Measurements from ENCODE around the gene SRGAP2C.
"Not testable (repeated sequence)": the region's sequence is repeated elsewhere in the genome, so short reads cannot be mapped to it uniquely, and the experiment has no call there.

The SRGAP2C gene

GRCh38 chr1:121419050-121419615 lies 234.4 kb downstream of the SRGAP2C start:
- not testable (repeated sequence) for H3K27ac ChIP-seq (ENCODE audit: low read depth, low read length); H3K4me1 ChIP-seq (ENCODE audit: control insufficient read depth, insufficient read depth, low read length); H3K4me3 ChIP-seq (ENCODE audit: low read length); H3K27me3 ChIP-seq (ENCODE audit: control insufficient read depth, insufficient read depth, low read length); H3K36me3 ChIP-seq (ENCODE audit: control insufficient read depth, insufficient read depth, low read length); H3K9ac ChIP-seq (ENCODE audit: low read length)

GRCh38 chr1:121421490-121421889 lies 236.7 kb downstream of the SRGAP2C start:
- H3K27me3 ChIP-seq (ENCODE audit: control insufficient read depth, insufficient read depth, low read length); H3K4me1 ChIP-seq (ENCODE audit: control insufficient read depth, insufficient read depth, low read length); H3K9ac ChIP-seq (ENCODE audit: low read length); H3K36me3 ChIP-seq (ENCODE audit: control insufficient read depth, insufficient read depth, low read length); H3K4me3 ChIP-seq (ENCODE audit: low read length); H3K27ac ChIP-seq (ENCODE audit: low read depth, low read length): not testable (repeated sequence)

GRCh38 chr1:121423956-121424355 lies 239.2 kb downstream of the SRGAP2C start:
- H3K36me3 ChIP-seq (ENCODE audit: control insufficient read depth, insufficient read depth, low read length); H3K9ac ChIP-seq (ENCODE audit: low read length); H3K4me1 ChIP-seq (ENCODE audit: control insufficient read depth, insufficient read depth, low read length); H3K4me3 ChIP-seq (ENCODE audit: low read length); H3K27ac ChIP-seq (ENCODE audit: low read depth, low read length); H3K27me3 ChIP-seq (ENCODE audit: control insufficient read depth, insufficient read depth, low read length): not testable (repeated sequence)

DNA sequence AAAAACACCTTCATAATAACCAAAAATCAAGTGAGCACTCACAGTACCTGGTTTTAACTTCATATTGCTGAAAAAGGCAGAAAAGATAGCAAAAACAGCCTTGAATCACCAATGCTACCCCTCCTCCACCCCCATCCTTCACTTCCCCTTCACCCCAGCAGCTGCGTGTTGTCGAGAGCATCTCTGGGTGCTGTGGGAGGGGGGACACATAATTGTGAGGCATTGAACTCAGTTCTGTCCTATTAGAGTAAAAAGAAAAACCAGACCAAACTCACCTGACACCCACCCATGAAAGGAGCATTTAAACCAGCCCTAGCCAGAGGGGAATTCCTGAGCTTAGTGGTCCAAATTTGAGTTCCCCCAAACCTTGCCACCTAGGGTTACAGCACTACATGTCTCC lies 248.7 kb downstream of the SRGAP2C start:
- not testable (repeated sequence) for H3K4me3 ChIP-seq (ENCODE audit: low read length); H3K27ac ChIP-seq (ENCODE audit: low read depth, low read length); H3K36me3 ChIP-seq (ENCODE audit: control insufficient read depth, insufficient read depth, low read length); H3K4me1 ChIP-seq (ENCODE audit: control insufficient read depth, insufficient read depth, low read length); H3K9ac ChIP-seq (ENCODE audit: low read length); H3K27me3 ChIP-seq (ENCODE audit: control insufficient read depth, insufficient read depth, low read length)

DNA sequence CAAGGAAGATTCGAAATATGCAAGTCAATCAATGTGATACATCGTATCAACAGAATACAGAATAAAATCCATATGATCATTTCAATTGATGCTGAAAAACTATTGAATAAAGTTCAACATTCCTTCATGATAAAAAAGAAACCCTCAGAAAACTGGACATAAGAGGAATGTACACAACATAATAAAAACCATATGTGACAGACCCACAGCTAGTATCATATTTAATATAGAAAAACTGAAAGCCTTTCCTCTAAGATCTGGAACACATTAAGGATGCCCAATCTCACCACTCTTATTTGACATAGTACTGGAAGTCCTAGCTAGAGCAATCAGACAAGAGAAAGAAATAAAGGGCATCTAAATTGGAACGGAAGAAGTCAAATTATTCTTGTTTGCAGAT lies 254.1 kb downstream of the SRGAP2C start:
- not testable (repeated sequence) for H3K4me3 ChIP-seq (ENCODE audit: low read length); H3K36me3 ChIP-seq (ENCODE audit: control insufficient read depth, insufficient read depth, low read length); H3K27ac ChIP-seq (ENCODE audit: low read depth, low read length); H3K9ac ChIP-seq (ENCODE audit: low read length); H3K4me1 ChIP-seq (ENCODE audit: control insufficient read depth, insufficient read depth, low read length); H3K27me3 ChIP-seq (ENCODE audit: control insufficient read depth, insufficient read depth, low read length)

DNA sequence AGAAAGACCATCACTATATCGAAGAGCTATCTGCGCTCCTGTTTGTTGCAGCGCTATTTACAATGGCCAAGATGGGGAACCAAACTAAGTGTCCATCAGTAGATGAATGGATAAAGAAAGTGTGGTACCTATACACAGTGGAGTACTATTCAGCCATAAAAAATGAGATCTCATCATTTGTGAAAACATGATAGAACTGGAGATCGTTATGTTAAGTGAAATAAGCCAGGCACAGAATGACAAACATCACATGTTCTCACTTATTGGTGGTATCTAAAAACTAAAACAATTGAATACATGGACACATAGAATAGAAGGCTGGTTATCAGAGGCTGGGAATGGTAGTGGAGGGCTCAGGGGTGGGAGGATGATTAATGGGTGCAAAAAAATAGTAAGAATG lies 256.2 kb downstream of the SRGAP2C start:
- Histone ChIP-seq H3K27ac (ENCODE audit: low read depth, low read length) (no peak overlapping the region), H3K4me1 (ENCODE audit: control insufficient read depth, insufficient read depth, low read length) (no peaks in the 10 kb centered on the region), H3K27me3 (ENCODE audit: control insufficient read depth, insufficient read depth, low read length) (no peaks in the 10 kb centered on the region), H3K4me3 (ENCODE audit: low read length) (no peak overlapping the region), H3K9ac (ENCODE audit: low read length) (no peak overlapping the region), H3K36me3 (ENCODE audit: control insufficient read depth, insufficient read depth, low read length) (no peaks in the 10 kb centered on the region)
